ENCODE measurements around the gene DISP2. TPM values are rescaled to one million over a fixed set of nuclear protein-coding genes. Genes with fewer than 3 reads are reported as not detected.

DISP2 gene
- total and polyA plus RNA-seq, 9 of the 15 experiments (the other 6 are each of a cell fraction or from before 2014, with no cell fraction given): 0.06 to 0.89 (median 0.15) TPM; not detected in 1

DNA sequence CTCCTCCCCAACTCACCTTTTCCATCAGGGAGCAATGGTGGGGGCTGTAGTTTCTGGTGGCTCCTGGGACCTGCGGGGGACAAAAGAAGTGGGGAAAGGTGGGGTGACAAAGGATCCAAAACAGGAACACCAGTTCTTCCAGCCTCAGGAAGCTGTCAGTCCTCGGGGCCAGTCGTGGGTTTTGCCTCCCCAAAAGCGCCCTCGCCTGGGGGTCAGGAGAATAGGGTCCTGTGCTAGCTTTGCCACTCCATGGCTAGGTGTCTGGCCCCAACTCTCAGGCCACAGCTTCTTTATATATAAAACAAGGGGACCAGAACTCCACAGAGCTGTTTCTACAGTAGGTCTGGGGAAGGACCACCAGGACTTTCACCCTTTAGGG is 21.3 kb upstream of the DISP2 start:
- no TSS peak for BruUV-seq (replicated peaks)
- ATAC-seq (peak; percentile 61), DNase-seq (ENCODE audit: extremely low read depth in 1 of 4, low spot score in 3 of 4) (peak; percentile 38 to 74 (median 56)), FAIRE-seq (peak; percentile 89)
- peak overlapping the region in 1 of 2 experiments; percentile 40; a peak in 1 of 4 replicates for H3K9ac ChIP-seq (ENCODE audit: insufficient read depth in 1 of 2, low read depth in 2 of 2, low read length in 2 of 2)
- H4K20me1 ChIP-seq (replicated peaks; ENCODE audit: control insufficient read depth, insufficient read depth, low read length): peaks cover 6% of the 10 kb centered on the region; the same call in 1 of the 2 replicates
- no peak overlapping the region for H3K4me2 ChIP-seq (ENCODE audit: insufficient read depth, low read length)
- peaks cover 29 to 67% of the 10 kb centered on the region in 2 experiments for H3K4me1 ChIP-seq (replicated peaks in 1 of 2; ENCODE audit: control insufficient read depth in 2 of 2, insufficient read depth in 2 of 2, low read length in 2 of 2)
- H2AFZ ChIP-seq (ENCODE audit: low read depth, low read length): peak overlapping the region; percentile 20; the same call in 1 of the 2 replicates
- H3K9me3 ChIP-seq (replicated peaks; ENCODE audit: control insufficient read depth, insufficient read depth, low read depth, low read length): no peaks in the 10 kb centered on the region
- ChIA-PET CTCF (ENCODE audit: low intra/inter-chr PET ratio) (interaction anchor here (1.7 to 1.9 kb wide), 3 partner anchors 14 to 58 kb away, joined by 5 to 10 read pairs (median 8); partner anchors contain the start of genes ANKRD63 and INAFM2), POLR2A (interaction anchor here (0.5 to 2.2 kb wide), 7 partner anchors 10 to 86 kb away, joined by 3 to 12 read pairs (median 4); partner anchors contain the start of gene INAFM2)
- no peaks in the 10 kb centered on the region for H3K36me3 ChIP-seq (ENCODE audit: control insufficient read depth, insufficient read depth, low read length)
- intact Hi-C loops (cut with micrococcal nuclease) (loop anchor here (5.0 kb wide), 1 partner anchor 119 kb away; no protein-coding TSS in a partner anchor), in situ Hi-C loops (cut with MboI) (no loop called here)
- H3K27me3 ChIP-seq (ENCODE audit: control insufficient read depth in 2 of 2, insufficient read depth in 2 of 2, low read length in 2 of 2): no peaks in the 10 kb centered on the region
- H3K9me1 ChIP-seq (ENCODE audit: control insufficient read depth, insufficient read depth, low read length): no peaks in the 10 kb centered on the region
- 10% methylated on average over 5 of the region's 5 CpGs for WGBS (ENCODE audit: insufficient coverage, low coverage, missing lambda C conversion rate)
- H3K27ac ChIP-seq (ENCODE audit: extremely low read depth, low read depth, low read length): no peak overlapping the region
- H3K79me2 ChIP-seq (ENCODE audit: control insufficient read depth, insufficient read depth, low read length): no peaks in the 10 kb centered on the region
- H3K4me3 ChIP-seq: no peak overlapping the region
- TF ChIP-seq, protein P1, sequence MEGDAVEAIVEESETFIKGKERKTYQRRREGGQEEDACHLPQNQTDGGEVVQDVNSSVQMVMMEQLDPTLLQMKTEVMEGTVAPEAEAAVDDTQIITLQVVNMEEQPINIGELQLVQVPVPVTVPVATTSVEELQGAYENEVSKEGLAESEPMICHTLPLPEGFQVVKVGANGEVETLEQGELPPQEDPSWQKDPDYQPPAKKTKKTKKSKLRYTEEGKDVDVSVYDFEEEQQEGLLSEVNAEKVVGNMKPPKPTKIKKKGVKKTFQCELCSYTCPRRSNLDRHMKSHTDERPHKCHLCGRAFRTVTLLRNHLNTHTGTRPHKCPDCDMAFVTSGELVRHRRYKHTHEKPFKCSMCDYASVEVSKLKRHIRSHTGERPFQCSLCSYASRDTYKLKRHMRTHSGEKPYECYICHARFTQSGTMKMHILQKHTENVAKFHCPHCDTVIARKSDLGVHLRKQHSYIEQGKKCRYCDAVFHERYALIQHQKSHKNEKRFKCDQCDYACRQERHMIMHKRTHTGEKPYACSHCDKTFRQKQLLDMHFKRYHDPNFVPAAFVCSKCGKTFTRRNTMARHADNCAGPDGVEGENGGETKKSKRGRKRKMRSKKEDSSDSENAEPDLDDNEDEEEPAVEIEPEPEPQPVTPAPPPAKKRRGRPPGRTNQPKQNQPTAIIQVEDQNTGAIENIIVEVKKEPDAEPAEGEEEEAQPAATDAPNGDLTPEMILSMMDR (IDR thresholded peaks at IDR 0.05 in 2 of 3, conservative IDR thresholded peaks at IDR 0.05 in 1 of 3; ENCODE audit: insufficient read depth in 2 of 3, low read depth in 1 of 3, low read length in 3 of 3): peak; percentile 68 to 76 (median 75)
- TF ChIP-seq KLF1 (tag; IDR thresholded peaks at IDR 0.05) (no peak), ZNF175 (CRISPR knock-in tag; IDR thresholded peaks at IDR 0.05; ENCODE audit: low read depth) (0 out of 2 replicates have a peak, but pooled peaks have one; percentile 29), ZBTB7A (IDR thresholded peaks at IDR 0.05; ENCODE audit: borderline replicate concordance, control insufficient read depth, low read depth, low read length) (0 out of 2 replicates have a peak, but pooled peaks have one; percentile 26), RAD21 (CRISPR knock-in tag; conservative IDR thresholded peaks at IDR 0.05 in 1 of 2, IDR thresholded peaks at IDR 0.05 in 1 of 2) (peak; percentile 51 to 76), L3MBTL2 (IDR thresholded peaks at IDR 0.05) (0 out of 2 replicates have a peak, but pooled peaks have one; percentile 13), PHB (CRISPR knock-in tag; IDR thresholded peaks at IDR 0.05) (no peak)
- TF ChIP-seq, protein P2, sequence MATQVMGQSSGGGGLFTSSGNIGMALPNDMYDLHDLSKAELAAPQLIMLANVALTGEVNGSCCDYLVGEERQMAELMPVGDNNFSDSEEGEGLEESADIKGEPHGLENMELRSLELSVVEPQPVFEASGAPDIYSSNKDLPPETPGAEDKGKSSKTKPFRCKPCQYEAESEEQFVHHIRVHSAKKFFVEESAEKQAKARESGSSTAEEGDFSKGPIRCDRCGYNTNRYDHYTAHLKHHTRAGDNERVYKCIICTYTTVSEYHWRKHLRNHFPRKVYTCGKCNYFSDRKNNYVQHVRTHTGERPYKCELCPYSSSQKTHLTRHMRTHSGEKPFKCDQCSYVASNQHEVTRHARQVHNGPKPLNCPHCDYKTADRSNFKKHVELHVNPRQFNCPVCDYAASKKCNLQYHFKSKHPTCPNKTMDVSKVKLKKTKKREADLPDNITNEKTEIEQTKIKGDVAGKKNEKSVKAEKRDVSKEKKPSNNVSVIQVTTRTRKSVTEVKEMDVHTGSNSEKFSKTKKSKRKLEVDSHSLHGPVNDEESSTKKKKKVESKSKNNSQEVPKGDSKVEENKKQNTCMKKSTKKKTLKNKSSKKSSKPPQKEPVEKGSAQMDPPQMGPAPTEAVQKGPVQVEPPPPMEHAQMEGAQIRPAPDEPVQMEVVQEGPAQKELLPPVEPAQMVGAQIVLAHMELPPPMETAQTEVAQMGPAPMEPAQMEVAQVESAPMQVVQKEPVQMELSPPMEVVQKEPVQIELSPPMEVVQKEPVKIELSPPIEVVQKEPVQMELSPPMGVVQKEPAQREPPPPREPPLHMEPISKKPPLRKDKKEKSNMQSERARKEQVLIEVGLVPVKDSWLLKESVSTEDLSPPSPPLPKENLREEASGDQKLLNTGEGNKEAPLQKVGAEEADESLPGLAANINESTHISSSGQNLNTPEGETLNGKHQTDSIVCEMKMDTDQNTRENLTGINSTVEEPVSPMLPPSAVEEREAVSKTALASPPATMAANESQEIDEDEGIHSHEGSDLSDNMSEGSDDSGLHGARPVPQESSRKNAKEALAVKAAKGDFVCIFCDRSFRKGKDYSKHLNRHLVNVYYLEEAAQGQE (IDR thresholded peaks at IDR 0.05; ENCODE audit: borderline replicate concordance): peak; percentile 50; the same call in 1 of the 2 replicates
- TF ChIP-seq, protein P2 (CRISPR knock-in tag; IDR thresholded peaks at IDR 0.05; ENCODE audit: low read depth): no peak
- TF ChIP-seq, protein P3, sequence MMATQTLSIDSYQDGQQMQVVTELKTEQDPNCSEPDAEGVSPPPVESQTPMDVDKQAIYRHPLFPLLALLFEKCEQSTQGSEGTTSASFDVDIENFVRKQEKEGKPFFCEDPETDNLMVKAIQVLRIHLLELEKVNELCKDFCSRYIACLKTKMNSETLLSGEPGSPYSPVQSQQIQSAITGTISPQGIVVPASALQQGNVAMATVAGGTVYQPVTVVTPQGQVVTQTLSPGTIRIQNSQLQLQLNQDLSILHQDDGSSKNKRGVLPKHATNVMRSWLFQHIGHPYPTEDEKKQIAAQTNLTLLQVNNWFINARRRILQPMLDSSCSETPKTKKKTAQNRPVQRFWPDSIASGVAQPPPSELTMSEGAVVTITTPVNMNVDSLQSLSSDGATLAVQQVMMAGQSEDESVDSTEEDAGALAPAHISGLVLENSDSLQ (IDR thresholded peaks at IDR 0.05): peak; percentile 57

Data from K562 (cell line).